GM12878 (cell line): ENCODE measurements around the gene ZKSCAN8. TPM values are rescaled to one million over a fixed set of nuclear protein-coding genes. Genes with fewer than 3 reads are reported as not detected.

Experiments used
- ATAC-seq: fragments of 200-7000 bp; cut with Tn5 transposase; 3 replicates; pipeline ENCODE4 v1.9.1; 2020; ENCODE audit warnings: mild to moderate bottlenecking, moderate library complexity
- BruUV-seq: library from RNA; stranded (reverse); fragments of 400-500 nt; replicated peaks from 2 replicates; lab custom pipeline; 2021; lab: Mats Ljungman, UMichigan
- CTCF ChIA-PET: fragments of 300-600 bp; sonication (Branson Sonifier 250); formaldehyde crosslinking; extraction: SDS; loops from one replicate; lab custom pipeline; 2021; ENCODE audit warnings: inconsistent platforms; lab: Yijun Ruan, JAX
- POLR2A ChIA-PET: fragments of 350-600 bp; formaldehyde crosslinking; extraction: SDS; loops from one replicate; lab custom pipeline; 2021; ENCODE audit warnings: inconsistent platforms; lab: Charles Lee
- RAD21 ChIA-PET: fragments of 300-600 bp; sonication (Branson Sonifier 250); formaldehyde crosslinking; loops from one replicate; lab custom pipeline; 2023; ENCODE audit warnings: antibody characterized with exemption; ENCODE audit not compliant: unreplicated experiment; lab: Charles Lee
- SMC1A ChIA-PET: fragments of 300-600 bp; sonication (Branson Sonifier 250); formaldehyde crosslinking; loops from one replicate; lab custom pipeline; 2023; ENCODE audit not compliant: unreplicated experiment, uncharacterized antibody; lab: Charles Lee
- DNase-seq: peaks from one replicate; pipeline ENCODE4 v3.0.0-alpha.2; 2011; ENCODE audit warnings: low read depth, low spot score
- FAIRE-seq: peaks from 3 replicates; lab custom pipeline; 2011; peaks lifted over from hg19 to GRCh38; lab: Jason Lieb, UNC
- H2AFZ ChIP-seq: 2 replicates; pipeline ENCODE4 v1.6.0; 2011; ENCODE audit warnings: low read depth, low read length, control low read depth; ENCODE audit not compliant: control insufficient read depth
- H3K27ac ChIP-seq: 2 replicates; pipeline ENCODE4 v1.5.1; 2011; ENCODE audit warnings: control low read depth; ENCODE audit not compliant: control insufficient read depth, insufficient read depth
- H3K27me3 ChIP-seq, 2 experiments: replicated peaks in 1 of 2; 2 replicates each; pipeline versions ENCODE4 v1.6.0 to v1.6.1; 2011; ENCODE audit warnings: low read length in 1 of 2; ENCODE audit not compliant: control insufficient read depth in 2 of 2, insufficient read depth in 2 of 2
- H3K36me3 ChIP-seq, 2 experiments: 2 replicates each; pipeline ENCODE4 v1.5.1; 2011; ENCODE audit warnings: low read length in 1 of 2; ENCODE audit not compliant: control insufficient read depth in 2 of 2, insufficient read depth in 2 of 2
- H3K4me1 ChIP-seq: 2 replicates; pipeline ENCODE4 v1.6.1; 2011; ENCODE audit warnings: mild to moderate bottlenecking, low read length, moderate library complexity, mixed read lengths; ENCODE audit not compliant: control insufficient read depth, insufficient read depth
- H3K4me2 ChIP-seq: 2 replicates; pipeline ENCODE4 v1.6.0; 2011; ENCODE audit warnings: control low read depth; ENCODE audit not compliant: control insufficient read depth, insufficient read depth
- H3K4me3 ChIP-seq: fragments of 200-600 bp; sonication (generic); 2 replicates; pipeline ENCODE4 v1.5.1; 2016
- H3K79me2 ChIP-seq: 2 replicates; pipeline ENCODE4 v1.6.0; 2011; ENCODE audit warnings: low read length; ENCODE audit not compliant: control insufficient read depth, insufficient read depth
- H3K9ac ChIP-seq: 2 replicates; pipeline ENCODE4 v1.8.0; 2011; ENCODE audit warnings: low read length, control low read depth, mixed read lengths; ENCODE audit not compliant: control insufficient read depth, insufficient read depth
- H3K9me3 ChIP-seq: replicated peaks from 3 replicates; pipeline ENCODE4 v1.5.1; 2011; ENCODE audit warnings: mild to moderate bottlenecking, low read length; ENCODE audit not compliant: control insufficient read depth, insufficient read depth
- H4K20me1 ChIP-seq: 2 replicates; pipeline ENCODE4 v1.6.0; 2011; ENCODE audit not compliant: control insufficient read depth, insufficient read depth
- BHLHE40 ChIP-seq, 2 experiments: fragments of 450-650 bp in 1 of 2; IDR thresholded peaks; 2 replicates each; pipeline ENCODE4 v1.6.1; 2011 to 2017; ENCODE audit warnings: low read depth in 2 of 2, borderline replicate concordance in 1 of 2, improper control_type of control experiment in 1 of 2, low read length in 1 of 2, mild to moderate bottlenecking in 1 of 2
- BRCA1 ChIP-seq: IDR thresholded peaks from 2 replicates; pipeline ENCODE4 v1.6.1; 2011; ENCODE audit warnings: low read depth, low read length, improper control_type of control experiment
- ELK1 ChIP-seq: IDR thresholded peaks from 2 replicates; pipeline ENCODE4 v1.6.1; 2012; ENCODE audit warnings: low read depth, low read length, improper control_type of control experiment
- ETV6 ChIP-seq, 2 experiments: fragments of 450-650 bp in 1 of 2; IDR thresholded peaks in 1 of 2; conservative IDR thresholded peaks in 1 of 2; 2 replicates each; pipeline ENCODE4 v1.6.1; 2014; ENCODE audit warnings: antibody characterized with exemption in 1 of 2, borderline replicate concordance in 1 of 2, low read depth in 1 of 2, mild to moderate bottlenecking in 1 of 2, moderate library complexity in 1 of 2
- GABPA ChIP-seq: IDR thresholded peaks from 2 replicates; pipeline ENCODE4 v1.6.1; 2014; ENCODE audit warnings: antibody characterized with exemption, low read depth, mild to moderate bottlenecking, inconsistent platforms
- KAT2A ChIP-seq: conservative IDR thresholded peaks from 2 replicates; pipeline ENCODE4 v1.6.1; 2011; ENCODE audit warnings: low read depth, low read length; ENCODE audit not compliant: control insufficient read depth
- PBX3 ChIP-seq: IDR thresholded peaks from 2 replicates; pipeline ENCODE4 v1.6.1; 2011; ENCODE audit warnings: mild to moderate bottlenecking, low read depth, low read length, moderate library complexity; ENCODE audit not compliant: insufficient replicate concordance
- RELA ChIP-seq: fragments of 450-650 bp; IDR thresholded peaks from 2 replicates; pipeline ENCODE4 v1.8.0; 2014; ENCODE audit warnings: borderline replicate concordance; ENCODE audit not compliant: partially characterized antibody
- SMAD1 ChIP-seq: fragments of 450-650 bp; IDR thresholded peaks from 2 replicates; pipeline ENCODE4 v1.6.1; 2018; ENCODE audit warnings: mild to moderate bottlenecking, low read depth; ENCODE audit not compliant: partially characterized antibody
- SPI1 ChIP-seq: IDR thresholded peaks from 2 replicates; pipeline ENCODE4 v1.6.1; 2011; ENCODE audit warnings: low read depth, mild to moderate bottlenecking, low read length, moderate library complexity, borderline replicate concordance; ENCODE audit not compliant: insufficient read depth
- SUZ12 ChIP-seq: fragments of 200-600 bp; sonication (generic); IDR thresholded peaks from one replicate; pipeline ENCODE4 v1.6.1; 2018; ENCODE audit warnings: antibody characterized with exemption, mild to moderate bottlenecking; ENCODE audit not compliant: unreplicated experiment
- TCF12 ChIP-seq: IDR thresholded peaks from 2 replicates; pipeline ENCODE4 v1.6.1; 2011; ENCODE audit warnings: low read depth, mild to moderate bottlenecking, low read length
- USF2 ChIP-seq: IDR thresholded peaks from 2 replicates; pipeline ENCODE4 v1.6.1; 2011; ENCODE audit warnings: low read depth, low read length, improper control_type of control experiment, borderline replicate concordance
- ZNF207 ChIP-seq: fragments of 450-650 bp; IDR thresholded peaks from 2 replicates; pipeline ENCODE4 v1.6.1; 2014; ENCODE audit warnings: antibody characterized with exemption, mild to moderate bottlenecking, borderline replicate concordance
- ZZZ3 ChIP-seq: IDR thresholded peaks from 2 replicates; pipeline ENCODE4 v1.6.1; 2011; ENCODE audit warnings: low read depth; ENCODE audit not compliant: control insufficient read depth, insufficient read length
- WGBS: methylation state at CpG from one replicate; pipeline ENCODE4 v1.1.6; 2016; ENCODE audit warnings: low lambda C conversion rate; ENCODE audit not compliant: insufficient replicate concordance, insufficient coverage; ENCODE audit errors: missing lambda C conversion rate; 5-methylcytosine and 5-hydroxymethylcytosine counted together
- in situ Hi-C: fragments of 300-500 bp; cut with MboI; formaldehyde crosslinking; loops from 9 replicates; pipeline ENCODE4 v1.14.3; 2018; ENCODE audit warnings: mixed read lengths
- intact Hi-C: fragments of 100-400 bp; cut with micrococcal nuclease; formaldehyde crosslinking; loops from one replicate; pipeline ENCODE4 v1.14.2; 2022; ENCODE audit not compliant: unreplicated experiment
- polyA plus RNA-seq, 11 experiments: library from polyadenylated mRNA; depleted of rRNA in 4 of 11; unstranded in 6 of 11; stranded (reverse) in 5 of 11; fragments of >200 nt; fragmentation: Nextera tagmentation in 4 of 11; fragmentation: Illumina TruSeq in 1 of 11; extraction: Ambion mirVana in 4 of 11; extraction: Trizol in 1 of 11; gene quantifications; 1 replicate in 1 of 11; 2 replicates in 10 of 11; pipeline versions ENCODE4 v1.2.1 to v1.2.3, GENCODE V29; 2011 to 2016; ENCODE audit warnings: inconsistent platforms in 2 of 11, missing spikeins in 2 of 11, low read depth in 1 of 11
- total RNA-seq, 4 experiments: library from RNA; depleted of rRNA in 3 of 4; stranded (reverse); fragments of >200 nt in 3 of 4; fragmentation: Illumina TruSeq in 1 of 4; extraction: Trizol in 1 of 4; gene quantifications; 2 replicates each; pipeline versions ENCODE4 v1.2.1 to v1.2.3, GENCODE V29; 2013 to 2021

The ZKSCAN8 gene
- total and polyA plus RNA-seq, 10 of the 15 experiments (the other 5 are each of a cell fraction or from before 2014, with no cell fraction given), result 1.0 to 17.9 (median 8.7) TPM

GRCh38 chr6:28200020-28200419 is 58.3 kb downstream of the ZKSCAN8 start:
- Histone ChIP-seq H3K79me2 (no peaks in the 10 kb centered on the region), H3K27me3 (no peaks in the 10 kb centered on the region), H3K9ac (no peak overlapping the region), H3K27ac (no peak overlapping the region), H4K20me1 (no peaks in the 10 kb centered on the region), H3K4me3 (no peak overlapping the region), H3K9me3 (no peaks in the 10 kb centered on the region; the same call in 2 of the 3 replicates), H3K4me2 (no peak overlapping the region), H3K4me1 (no peaks in the 10 kb centered on the region), H2AFZ (no peak overlapping the region), H3K36me3 (no peaks in the 10 kb centered on the region)
- intact Hi-C loops, result no loop called here
- CTCF ChIA-PET, result no interaction called here
- ATAC-seq (no peak), DNase-seq (no peak), FAIRE-seq (no peak)
- TF ChIP-seq KAT2A, result no peak
- no peak for TF ChIP-seq RELA
- TF ChIP-seq SPI1, result no peak
- TF ChIP-seq SUZ12, result no peak
- TF ChIP-seq TCF12, result no peak
- TF ChIP-seq BHLHE40 (IDR thresholded peaks at IDR 0.05; ENCODE audit: borderline replicate concordance in 1 of 2, low read depth in 2 of 2, low read length in 1 of 2), result no peak
- TF ChIP-seq ZNF207, result no peak
- no peak for TF ChIP-seq ETV6 (conservative IDR thresholded peaks at IDR 0.05 in 1 of 2, IDR thresholded peaks at IDR 0.05 in 1 of 2; ENCODE audit: borderline replicate concordance in 1 of 2, low read depth in 1 of 2)
- TF ChIP-seq ZZZ3, result no peak
- no peak for TF ChIP-seq USF2
- no peak for TF ChIP-seq SMAD1
- TF ChIP-seq BRCA1, result no peak
- TF ChIP-seq GABPA, result no peak
- no peak for TF ChIP-seq ELK1
- no peak for TF ChIP-seq PBX3
- in situ Hi-C loops, result no loop called here
- SMC1A ChIA-PET, result no interaction called here
- RAD21 ChIA-PET, result no interaction called here
- no TSS peak for BruUV-seq
- 32% methylated on average over 1 of the region's 1 CpG for WGBS
- POLR2A ChIA-PET, result no interaction called here
